GM18507 (cell line): ENCODE data around the gene NDUFB7.
"Not testable (repeated sequence)": the region's sequence is repeated elsewhere in the genome, so short reads cannot be mapped to it uniquely, and the experiment has no call there.

ENCODE experiments used
- DNase-seq: peaks from one replicate; pipeline ENCODE4 v3.0.0; 2011; ENCODE audit warnings: low read depth; ENCODE audit not compliant: insufficient read length; ENCODE audit errors: extremely low spot score
- FAIRE-seq: peaks from 2 replicates; lab custom pipeline; 2011; peaks lifted over from hg19 to GRCh38; lab: Jason Lieb, UNC

NDUFB7 gene

GRCh38 chr19:14571695-14572490 is at the start of gene NDUFB7:
Gene NDUFB7 (minus strand): TSS chr19:14572066. CDS start chr19:14572000, 66 bp downstream.
- FAIRE-seq (peak; percentile 96), DNase-seq (peak; percentile 67)

- no peak for FAIRE-seq
- DNase-seq, result no peak
Measured at GRCh38 chr19:14619404-14619803, 47.5 kb upstream of the NDUFB7 start.

GRCh38 chr19:14616407-14616806 is 44.5 kb upstream of the NDUFB7 start:
- peak; percentile 26 for FAIRE-seq
- DNase-seq, result no peak

GRCh38 chr19:14615623-14616022 is 43.8 kb upstream of the NDUFB7 start:
- no peak for DNase-seq
- no peak for FAIRE-seq

- DNase-seq (no peak), FAIRE-seq (peak; percentile 84)
Measured at GRCh38 chr19:14614099-14614412, 42.2 kb upstream of the NDUFB7 start.

- FAIRE-seq, DNase-seq: not testable (repeated sequence)
Measured at GRCh38 chr19:14613399-14614098, 41.7 kb upstream of the NDUFB7 start.

- no peak for DNase-seq
- FAIRE-seq, result no peak
Measured at GRCh38 chr19:14612657-14613056, 40.8 kb upstream of the NDUFB7 start.

GRCh38 chr19:14612242-14612641 is 40.4 kb upstream of the NDUFB7 start:
- not testable (repeated sequence) for DNase-seq, FAIRE-seq

- DNase-seq, result no peak
- FAIRE-seq, result no peak
Measured at GRCh38 chr19:14611051-14611450, 39.2 kb upstream of the NDUFB7 start.

- FAIRE-seq, result no peak
- DNase-seq, result no peak
Measured at GRCh38 chr19:14606627-14607026, 34.8 kb upstream of the NDUFB7 start.

GRCh38 chr19:14603990-14604387 is 32.1 kb upstream of the NDUFB7 start:
- DNase-seq (peak; percentile 54), FAIRE-seq (peak; percentile 97)

- DNase-seq, result no peak
Measured at GRCh38 chr19:14599548-14600147, 27.8 kb upstream of the NDUFB7 start.

GRCh38 chr19:14595558-14595957 is 23.7 kb upstream of the NDUFB7 start:
- FAIRE-seq, result no peak
- no peak for DNase-seq

More at GRCh38 chr19:14599548-14600147, 27.8 kb upstream of the NDUFB7 start:
- FAIRE-seq, result no peak

GRCh38 chr19:14589433-14589832 is 17.6 kb upstream of the NDUFB7 start:
- not testable (repeated sequence) for DNase-seq
- FAIRE-seq, result peak; percentile 84

- DNase-seq, result not testable (repeated sequence)
- FAIRE-seq, result peak; percentile 98
Measured at GRCh38 chr19:14585187-14585586, 13.3 kb upstream of the NDUFB7 start.

GRCh38 chr19:14584372-14584771 is 12.5 kb upstream of the NDUFB7 start:
- not testable (repeated sequence) for FAIRE-seq, DNase-seq

- FAIRE-seq, result peak; percentile 93
- no peak for DNase-seq
Measured at GRCh38 chr19:14582894-14583340, 11.1 kb upstream of the NDUFB7 start, which contains the start of gene CLEC17A. Gene CLEC17A (plus strand): TSS chr19:14583084. CDS start chr19:14583161, 77 bp downstream.

- FAIRE-seq (peak; percentile 69), DNase-seq (no peak)
Measured at GRCh38 chr19:14580623-14581237, 8.9 kb upstream of the NDUFB7 start.

GRCh38 chr19:14577885-14578427 is 6.1 kb upstream of the NDUFB7 start:
- peak; percentile 81 for FAIRE-seq
- no peak for DNase-seq
